Large intestine (tissue), 3 donors: ENCODE measurements around the gene CLCN6. TPM values are rescaled to one million over a fixed set of nuclear protein-coding genes. Genes with fewer than 3 reads are reported as not detected.

ENCODE experiments used
- DNase-seq, 2 donors: peaks; one replicate each; pipeline versions ENCODE4 v3.0.0 to v3.0.0-alpha.2; 2013
- H3K27ac ChIP-seq: one replicate; pipeline ENCODE4 v1.5.1; 2013; ENCODE audit warnings: low read length
- H3K27me3 ChIP-seq: 2 replicates; pipeline ENCODE4 v1.6.1; 2013; ENCODE audit warnings: low read length; ENCODE audit not compliant: control insufficient read depth, insufficient read depth
- H3K36me3 ChIP-seq: 2 replicates; pipeline ENCODE4 v1.6.1; 2013; ENCODE audit warnings: low read length; ENCODE audit not compliant: control insufficient read depth, insufficient read depth
- H3K4me1 ChIP-seq: one replicate; pipeline ENCODE4 v1.6.1; 2013; ENCODE audit warnings: low read length; ENCODE audit not compliant: control insufficient read depth, insufficient read depth
- H3K4me3 ChIP-seq: one replicate; pipeline ENCODE4 v1.5.1; 2013; ENCODE audit warnings: low read length
- H3K9me3 ChIP-seq: one replicate; pipeline ENCODE4 v1.6.1; 2013; ENCODE audit warnings: mild to moderate bottlenecking, low read depth, low read length, moderate library complexity; ENCODE audit not compliant: control insufficient read depth
- WGBS: methylation state at CpG from one replicate; pipeline ENCODE4 v1.1.5; 2013; ENCODE audit warnings: low lambda C conversion rate; ENCODE audit not compliant: insufficient coverage; 5-methylcytosine and 5-hydroxymethylcytosine counted together
- polyA plus RNA-seq: library from polyadenylated mRNA; unstranded; fragments of 120-200 nt; gene quantifications from one replicate; pipeline ENCODE4 v1.2.1, GENCODE V29; 2013

Gene CLCN6
- polyA plus RNA-seq, 1 donor: 22.4 TPM

DNA sequence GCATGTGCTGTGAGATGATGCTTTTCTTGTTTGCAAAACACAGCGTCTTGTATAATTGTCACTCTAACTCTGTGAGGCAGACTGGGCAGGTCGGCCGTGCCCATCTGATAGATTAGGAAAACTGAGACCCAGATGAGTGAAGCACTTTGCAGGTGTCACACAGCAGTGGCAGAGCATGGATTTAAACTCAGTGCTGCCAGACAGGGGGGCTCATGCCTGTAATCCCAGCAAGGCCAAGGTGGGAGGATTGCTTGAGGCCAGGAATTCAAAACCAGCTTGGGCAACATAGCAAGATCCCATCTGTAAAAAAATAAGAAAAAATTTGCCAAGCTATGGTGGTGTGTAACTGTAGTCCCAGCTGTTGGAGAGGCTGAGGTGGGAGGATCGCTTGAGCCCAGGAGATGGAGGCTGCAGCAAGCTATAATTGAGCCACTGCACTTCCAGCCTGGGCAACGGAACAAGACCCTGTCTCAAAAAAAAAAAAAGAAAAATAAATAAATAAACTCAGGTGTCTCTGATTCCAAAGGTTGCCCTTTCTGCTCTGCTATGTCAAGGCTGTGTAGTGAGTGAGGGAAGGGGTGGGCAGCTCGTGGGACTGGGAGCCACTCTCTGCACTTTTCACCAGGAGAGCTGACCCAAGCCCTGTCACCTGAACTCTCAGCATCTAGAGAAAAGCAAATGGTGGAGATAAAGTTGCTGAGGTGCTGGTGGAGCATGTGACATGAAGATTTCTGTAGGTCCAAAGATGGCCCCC lies 85.6 kb downstream of the CLCN6 start:
- no peak for DNase-seq
- Histone ChIP-seq H3K4me3 (no peak overlapping the region), H3K9me3 (no peaks in the 10 kb centered on the region), H3K4me1 (no peaks in the 10 kb centered on the region), H3K36me3 (no peaks in the 10 kb centered on the region), H3K27me3 (peaks cover 7% of the 10 kb centered on the region), H3K27ac (no peak overlapping the region)
- 100% methylated on average over 1 of the region's 6 CpGs for WGBS

Other genes starting within 250 kb of the CLCN6 start
- gene FBXO2, start 151.8 kb upstream of the CLCN6 start, polyA plus RNA-seq: 102 TPM
- 33.6 TPM for gene FBXO44, start 151.3 kb upstream of the CLCN6 start, polyA plus RNA-seq
- gene FBXO6, start 142.0 kb upstream of the CLCN6 start, polyA plus RNA-seq: 18.3 TPM
- 30.0 TPM for gene MAD2L2, start 125.0 kb upstream of the CLCN6 start, polyA plus RNA-seq
- 0.42 TPM for gene DRAXIN, start 114.5 kb upstream of the CLCN6 start, polyA plus RNA-seq
- 21.5 TPM for gene AGTRAP, start 70.1 kb upstream of the CLCN6 start, polyA plus RNA-seq
- gene C1orf167, start 44.0 kb upstream of the CLCN6 start, polyA plus RNA-seq: 0.15 TPM
- gene MTHFR, start 227 bp upstream of the CLCN6 start, polyA plus RNA-seq: 17.1 TPM
- 1.8 TPM for gene NPPA, start 41.6 kb downstream of the CLCN6 start, polyA plus RNA-seq
- not detected for gene NPPB, start 52.8 kb downstream of the CLCN6 start, polyA plus RNA-seq
- 95.0 TPM for gene KIAA2013, start 120.2 kb downstream of the CLCN6 start, polyA plus RNA-seq
- gene PLOD1, start 128.5 kb downstream of the CLCN6 start, polyA plus RNA-seq: 69.0 TPM
- gene MFN2, start 174.3 kb downstream of the CLCN6 start, polyA plus RNA-seq: 72.6 TPM
- 27.1 TPM for gene MIIP, start 213.3 kb downstream of the CLCN6 start, polyA plus RNA-seq